GM12878 (cell line): ENCODE measurements around the gene XRRA1. TPM values are rescaled to one million over a fixed set of nuclear protein-coding genes. Genes with fewer than 3 reads are reported as not detected.

Experiments used
- BACH1 ChIP-seq: fragments of 450-650 bp; IDR thresholded peaks from 2 replicates; pipeline ENCODE4 v1.6.1; 2017; ENCODE audit warnings: mild to moderate bottlenecking, borderline replicate concordance
- BMI1 ChIP-seq: fragments of 450-650 bp; IDR thresholded peaks from 2 replicates; pipeline ENCODE4 v1.6.1; 2016; ENCODE audit warnings: mild to moderate bottlenecking, moderate library complexity, borderline replicate concordance
- CBX5 ChIP-seq: sonication (generic); IDR thresholded peaks from 2 replicates; pipeline ENCODE4 v1.6.1; 2016; ENCODE audit warnings: low read depth, moderate library complexity, mild to moderate bottlenecking, inconsistent platforms
- CUX1 ChIP-seq: IDR thresholded peaks from 2 replicates; pipeline ENCODE4 v1.6.1; 2012; ENCODE audit warnings: improper control_type of control experiment, low read depth, low read length; ENCODE audit not compliant: insufficient replicate concordance
- ESRRA ChIP-seq: IDR thresholded peaks from 2 replicates; pipeline ENCODE4 v1.6.1; 2012; ENCODE audit warnings: mild to moderate bottlenecking, low read length, improper control_type of control experiment
- HDAC2 ChIP-seq: fragments of 200-600 bp; sonication (generic); IDR thresholded peaks from 2 replicates; pipeline ENCODE4 v1.6.1; 2017
- HDGF ChIP-seq: fragments of 450-650 bp; IDR thresholded peaks from 2 replicates; pipeline ENCODE4 v1.6.1; 2016; ENCODE audit warnings: antibody characterized with exemption
- MEF2B ChIP-seq: fragments of 450-650 bp; IDR thresholded peaks from 2 replicates; pipeline ENCODE4 v1.6.1; 2018; ENCODE audit warnings: mild to moderate bottlenecking, moderate library complexity; ENCODE audit not compliant: partially characterized antibody, poor library complexity, severe bottlenecking
- SRF ChIP-seq, 2 experiments: IDR thresholded peaks; 2 replicates each; pipeline ENCODE4 v1.6.1; 2011; ENCODE audit warnings: low read depth in 2 of 2, low read length in 2 of 2, mild to moderate bottlenecking in 1 of 2, moderate library complexity in 1 of 2
- TBL1XR1 ChIP-seq: IDR thresholded peaks from 2 replicates; pipeline ENCODE4 v1.6.1; 2012; ENCODE audit warnings: low read depth, low read length, improper control_type of control experiment
- USF2 ChIP-seq: IDR thresholded peaks from 2 replicates; pipeline ENCODE4 v1.6.1; 2011; ENCODE audit warnings: low read depth, low read length, improper control_type of control experiment, borderline replicate concordance
- ZBTB33 ChIP-seq: fragments of 450-650 bp; IDR thresholded peaks from 2 replicates; pipeline ENCODE4 v1.6.1; 2017; ENCODE audit warnings: mild to moderate bottlenecking
- ZNF217 ChIP-seq: fragments of 450-650 bp; IDR thresholded peaks from 2 replicates; pipeline ENCODE4 v1.6.1; 2017; ENCODE audit warnings: antibody characterized with exemption, mild to moderate bottlenecking
- polyA plus RNA-seq, 11 experiments: library from polyadenylated mRNA; depleted of rRNA in 4 of 11; unstranded in 6 of 11; stranded (reverse) in 5 of 11; fragments of >200 nt; fragmentation: Nextera tagmentation in 4 of 11; fragmentation: Illumina TruSeq in 1 of 11; extraction: Ambion mirVana in 4 of 11; extraction: Trizol in 1 of 11; gene quantifications; 1 replicate in 1 of 11; 2 replicates in 10 of 11; pipeline versions ENCODE4 v1.2.1 to v1.2.3, GENCODE V29; 2011 to 2016; ENCODE audit warnings: inconsistent platforms in 2 of 11, missing spikeins in 2 of 11, low read depth in 1 of 11
- total RNA-seq, 4 experiments: library from RNA; depleted of rRNA in 3 of 4; stranded (reverse); fragments of >200 nt in 3 of 4; fragmentation: Illumina TruSeq in 1 of 4; extraction: Trizol in 1 of 4; gene quantifications; 2 replicates each; pipeline versions ENCODE4 v1.2.1 to v1.2.3, GENCODE V29; 2013 to 2021

Gene XRRA1
- total and polyA plus RNA-seq, 10 of the 15 experiments (the other 5 are each of a cell fraction or from before 2014, with no cell fraction given) = 2.5 to 8.8 (median 4.6) TPM

- TF ChIP-seq SRF (IDR thresholded peaks at IDR 0.05; ENCODE audit: low read depth in 2 of 2, low read length in 2 of 2) (no peak), BMI1 (no peak), ESRRA (no peak), BACH1 (no peak), TBL1XR1 (no peak), HDAC2 (no peak), CUX1 (no peak), ZNF217 (no peak), HDGF (no peak), CBX5 (no peak), MEF2B (no peak), USF2 (no peak), ZBTB33 (no peak)
Measured at GRCh38 chr11:74925281-74925680, 23.6 kb downstream of the XRRA1 start (continued).
